ENCODE results near the gene BCAP31.
"Not testable (repeated sequence)": the region's sequence is repeated elsewhere in the genome, so short reads cannot be mapped to it uniquely, and the experiment has no call there.

BCAP31 gene

DNA sequence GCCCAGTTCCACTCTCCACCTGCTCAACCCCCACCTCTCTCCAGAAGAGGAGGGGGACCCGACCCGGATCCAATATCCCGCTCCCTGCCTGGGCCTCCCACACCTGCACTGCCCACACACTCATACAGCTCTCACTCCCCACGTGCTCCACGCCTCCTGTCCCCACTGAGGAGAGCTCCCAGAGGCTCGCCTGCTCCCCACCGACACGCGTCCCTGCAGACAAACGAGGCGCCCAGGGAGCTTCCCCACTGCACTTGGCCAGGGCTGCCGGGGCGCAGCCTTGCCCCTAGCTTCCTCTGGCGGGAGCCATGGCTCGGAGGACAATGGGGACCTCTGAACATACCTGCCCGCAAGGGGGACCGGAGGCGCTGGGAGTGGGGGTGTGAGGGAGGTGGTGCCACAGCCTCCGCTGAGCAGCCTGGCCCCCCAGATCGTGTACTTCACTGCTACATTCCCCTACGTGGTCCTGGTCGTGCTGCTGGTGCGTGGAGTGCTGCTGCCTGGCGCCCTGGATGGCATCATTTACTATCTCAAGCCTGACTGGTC lies 31.5 kb downstream of the BCAP31 start:
- DNase-seq: no peak

DNA sequence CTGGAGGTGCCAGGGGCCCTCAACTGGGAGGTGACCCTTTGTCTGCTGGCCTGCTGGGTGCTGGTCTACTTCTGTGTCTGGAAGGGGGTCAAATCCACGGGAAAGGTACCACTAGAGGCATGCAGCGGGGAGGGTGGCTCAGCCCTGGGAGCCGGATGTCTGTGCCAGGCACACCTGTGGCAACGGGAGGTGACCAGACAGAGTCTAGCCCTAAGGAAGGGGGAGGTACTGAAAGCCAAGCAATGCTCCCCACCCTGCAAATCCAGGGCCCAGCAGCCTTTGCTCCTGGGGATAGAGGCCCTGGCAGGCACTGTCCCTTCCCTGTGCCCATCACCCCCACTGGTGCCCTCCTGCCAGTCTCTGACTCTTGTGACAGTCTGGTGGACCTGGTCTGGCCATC lies 32.2 kb downstream of the BCAP31 start:
- DNase-seq: no peak

DNA sequence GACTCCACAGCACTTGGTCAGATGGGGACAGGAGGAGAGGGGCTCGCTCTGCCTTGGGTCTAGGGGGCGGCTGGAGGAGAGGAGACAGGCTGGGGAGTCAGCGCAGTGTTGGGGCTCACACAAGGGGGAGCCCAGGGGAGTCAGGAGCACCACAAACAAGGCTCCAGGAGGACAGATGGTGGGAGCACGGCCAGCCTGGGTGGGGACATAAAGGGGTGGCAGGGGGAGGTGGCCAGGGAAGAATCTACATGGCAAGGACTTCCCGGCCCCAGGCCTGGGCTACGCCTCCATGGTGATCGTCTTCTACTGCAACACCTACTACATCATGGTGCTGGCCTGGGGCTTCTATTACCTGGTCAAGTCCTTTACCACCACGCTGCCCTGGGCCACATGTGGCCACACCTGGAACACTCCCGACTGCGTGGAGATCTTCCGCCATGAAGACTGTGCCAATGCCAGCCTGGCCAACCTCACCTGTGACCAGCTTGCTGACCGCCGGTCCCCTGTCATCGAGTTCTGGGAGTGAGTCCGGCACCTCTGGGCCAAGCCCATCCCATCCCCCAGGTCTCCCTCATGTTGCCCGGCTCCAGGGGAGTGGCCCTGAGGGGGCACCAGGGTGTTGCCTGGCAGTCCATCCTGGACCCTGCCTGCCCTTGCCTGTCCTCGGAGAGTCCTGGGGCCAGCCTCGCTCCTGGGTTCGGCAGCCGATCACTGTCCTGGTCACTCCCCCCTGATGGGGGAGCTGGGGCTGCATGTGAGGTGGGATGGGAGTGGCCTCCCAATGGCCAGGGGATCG lies 33.0 kb downstream of the BCAP31 start:
- not testable (repeated sequence) for DNase-seq

DNA sequence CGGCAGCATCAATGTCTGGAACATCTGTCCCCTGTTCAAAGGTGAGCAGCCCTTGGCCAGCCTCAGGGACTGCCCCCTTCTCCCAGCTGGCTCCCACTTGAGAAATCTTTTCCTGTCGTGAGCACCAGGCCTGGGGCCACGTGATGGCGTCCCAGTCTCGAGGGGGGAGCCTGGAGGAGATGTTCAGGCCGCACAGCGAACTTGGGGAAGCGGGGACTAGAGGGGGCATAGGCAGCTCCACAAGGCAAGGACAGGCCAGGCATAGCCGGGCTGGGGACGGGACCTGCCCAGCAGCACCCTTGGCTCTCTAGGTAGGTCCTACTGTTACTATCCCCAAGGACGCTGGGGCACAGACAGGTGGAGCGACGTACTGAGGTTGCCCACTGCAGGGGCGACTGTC lies 33.7 kb downstream of the BCAP31 start:
- DNase-seq: no peak

DNA sequence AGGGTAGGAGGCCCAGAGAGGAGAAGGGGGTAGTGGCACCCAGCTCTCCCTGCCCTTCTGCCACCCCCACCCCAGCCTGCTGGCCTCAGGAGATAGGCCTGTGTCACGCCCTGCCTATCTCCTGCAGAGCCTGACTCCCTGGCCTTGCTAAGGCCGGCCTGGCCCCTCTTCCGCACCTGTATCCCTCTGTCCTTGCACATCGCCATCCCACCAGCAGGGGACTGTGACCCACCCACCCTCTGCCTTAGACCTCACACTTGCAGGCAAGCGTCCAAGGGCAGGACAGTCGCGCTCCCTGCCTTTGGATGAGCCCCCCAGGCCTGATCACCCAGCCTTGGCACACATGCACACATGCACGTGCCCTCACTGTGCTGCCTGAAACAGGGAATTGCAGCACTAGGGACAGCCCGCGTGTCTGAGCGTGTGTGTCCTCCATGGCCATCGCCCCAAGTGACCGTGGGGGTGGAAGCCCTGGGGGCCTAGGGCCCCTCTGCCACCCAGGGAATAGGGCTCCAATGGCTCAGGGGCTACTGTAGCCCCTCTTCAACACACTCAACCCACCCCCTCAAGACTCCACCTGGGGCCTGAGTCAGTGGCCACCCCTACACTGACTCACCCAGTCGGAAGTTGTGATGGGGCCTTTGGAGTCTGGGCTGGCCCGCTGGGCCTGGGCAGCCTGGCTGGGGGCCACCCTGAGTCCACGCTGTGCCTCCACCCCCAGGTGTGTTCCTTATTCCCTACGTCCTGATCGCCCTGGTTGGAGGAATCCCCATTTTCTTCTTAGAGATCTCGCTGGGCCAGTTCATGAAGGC lies 34.3 kb downstream of the BCAP31 start:
- no peak for DNase-seq

DNA sequence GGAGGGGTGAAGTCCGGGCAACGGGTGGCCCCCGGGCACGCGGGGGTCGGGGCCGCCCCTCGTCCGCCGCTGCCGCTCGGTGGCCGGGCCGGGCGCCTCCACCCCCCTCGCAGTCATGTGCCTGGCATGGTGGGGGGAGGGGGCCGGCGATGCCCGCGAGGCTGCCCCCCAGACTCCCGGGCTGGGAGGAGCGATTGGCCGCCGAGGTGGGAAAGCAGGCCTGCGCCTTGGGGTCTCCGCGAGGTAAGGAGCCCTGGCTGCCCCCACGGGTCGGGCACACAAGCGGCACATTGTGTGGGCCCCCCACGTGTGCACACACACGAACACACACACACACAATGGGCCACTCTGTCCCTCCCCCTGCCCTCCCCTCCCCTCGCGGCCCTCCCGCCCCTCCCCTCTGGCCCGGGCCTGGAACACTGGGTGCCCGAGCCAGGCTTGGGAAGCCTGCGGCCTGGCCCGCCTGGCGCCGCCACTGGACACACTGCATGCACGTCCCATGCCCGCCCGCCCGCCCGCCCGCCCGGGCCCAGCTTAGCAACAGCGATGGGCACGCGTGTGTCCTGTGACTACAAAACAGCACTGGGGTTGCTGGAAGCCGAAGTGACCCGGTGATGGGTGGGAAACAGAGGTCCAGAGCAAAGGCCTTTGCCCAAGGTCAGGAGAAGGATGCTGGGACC lies 35.1 kb downstream of the BCAP31 start:
- DNase-seq: peak; percentile 76

DNA sequence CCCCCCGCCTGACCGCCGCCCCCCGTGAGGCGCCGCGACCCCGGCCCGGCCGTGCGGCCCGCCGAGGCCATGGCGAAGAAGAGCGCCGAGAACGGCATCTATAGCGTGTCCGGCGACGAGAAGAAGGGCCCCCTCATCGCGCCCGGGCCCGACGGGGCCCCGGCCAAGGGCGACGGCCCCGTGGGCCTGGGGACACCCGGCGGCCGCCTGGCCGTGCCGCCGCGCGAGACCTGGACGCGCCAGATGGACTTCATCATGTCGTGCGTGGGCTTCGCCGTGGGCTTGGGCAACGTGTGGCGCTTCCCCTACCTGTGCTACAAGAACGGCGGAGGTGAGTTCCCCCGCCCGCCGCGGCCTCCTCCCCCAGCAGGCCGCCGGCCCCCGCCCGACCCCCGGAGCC lies 35.7 kb downstream of the BCAP31 start:
- DNase-seq: no peak

DNA sequence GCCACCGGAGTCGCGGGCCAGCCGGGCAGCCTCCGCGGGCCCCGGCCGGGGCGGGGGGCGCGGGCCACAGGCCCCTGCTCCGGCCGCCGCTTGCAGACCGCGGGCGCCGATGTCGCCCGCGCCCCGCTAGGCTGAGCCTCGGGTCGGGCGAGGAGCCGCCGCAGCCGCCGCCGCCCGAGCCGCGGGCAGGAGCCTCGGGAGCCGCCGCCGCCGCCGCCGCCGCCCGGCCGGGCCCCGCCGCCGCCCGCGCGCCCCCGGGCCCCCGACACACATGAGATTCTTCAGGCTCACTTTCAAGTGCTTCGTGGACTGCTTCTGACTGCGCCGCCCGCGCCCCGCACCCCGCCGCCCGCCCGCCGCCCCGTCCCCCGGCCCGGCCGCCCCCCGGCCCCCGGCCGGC lies 36.1 kb downstream of the BCAP31 start:
- DNase-seq: no peak

DNA sequence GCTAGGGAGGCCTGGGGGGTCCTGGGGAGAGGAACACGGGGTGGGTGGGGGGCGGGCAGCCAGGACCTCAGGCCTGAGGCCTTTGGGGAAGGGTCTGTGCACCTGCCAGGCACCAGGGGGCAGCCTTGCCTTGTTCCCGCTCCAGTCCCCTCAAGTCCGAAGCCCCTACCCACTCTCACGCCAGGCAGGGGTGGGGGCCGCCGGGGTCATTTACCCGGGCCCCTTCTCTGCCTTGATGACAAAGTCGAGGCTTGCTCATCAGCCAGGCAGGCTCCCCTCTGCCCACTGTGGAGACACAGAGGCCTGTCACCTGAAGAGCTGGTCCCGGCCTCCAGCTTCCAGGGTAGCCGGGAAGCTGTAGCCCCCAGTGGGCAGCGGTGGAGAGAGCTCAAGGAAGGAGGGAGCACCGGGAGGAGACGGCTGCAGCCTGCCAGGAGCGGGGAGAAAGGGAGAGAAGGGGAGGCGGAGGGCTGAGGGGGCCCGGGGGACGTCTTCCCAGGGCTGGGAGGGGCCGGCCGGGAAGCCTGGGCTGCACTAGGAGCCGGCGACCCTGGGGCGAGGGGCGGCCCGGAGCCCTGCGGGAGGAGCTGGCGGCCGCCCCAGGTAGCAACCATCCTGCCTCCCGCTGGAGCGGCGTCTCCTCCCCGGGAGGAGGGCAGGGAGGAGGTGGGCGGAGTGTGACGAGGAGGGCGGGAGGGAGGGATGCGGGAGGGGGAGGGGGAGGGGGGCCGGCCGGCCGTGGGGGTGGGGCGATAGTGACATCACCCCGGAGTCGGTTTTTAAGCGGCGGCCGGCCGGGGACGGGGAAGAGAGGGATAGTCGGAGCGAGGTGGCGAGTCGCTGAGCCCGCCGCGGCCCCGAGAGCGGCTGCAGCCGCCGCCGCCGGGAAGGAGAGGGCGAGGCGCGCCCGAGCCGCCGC lies 36.8 kb downstream of the BCAP31 start, which contains the start of gene SLC6A8:
TSS of gene SLC6A8 (plus strand) at position 806 of the 919 bp plus-strand sequence. CDS start 649 bp downstream, outside the sequence.
- DNase-seq: peak; percentile 69

DNA sequence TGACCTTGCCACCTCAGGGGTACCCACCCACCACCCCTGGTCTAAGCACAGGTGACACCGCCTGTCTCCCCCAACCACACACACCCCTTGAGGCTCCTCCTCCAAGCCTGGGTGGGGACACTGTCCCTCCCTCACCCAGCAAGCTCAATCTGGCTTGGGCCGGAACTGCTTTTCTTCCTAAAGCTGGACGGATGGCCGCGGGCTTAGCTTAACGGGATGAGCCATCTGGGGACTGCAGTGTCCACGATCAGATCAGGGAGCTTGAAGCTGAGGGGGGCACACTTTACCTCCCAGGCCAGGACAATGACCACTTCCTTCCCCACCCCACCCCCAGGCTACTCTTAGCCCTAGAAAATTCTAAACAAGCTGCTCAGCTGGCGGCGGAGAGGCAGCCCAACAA lies 37.5 kb downstream of the BCAP31 start:
- DNase-seq: no peak

DNA sequence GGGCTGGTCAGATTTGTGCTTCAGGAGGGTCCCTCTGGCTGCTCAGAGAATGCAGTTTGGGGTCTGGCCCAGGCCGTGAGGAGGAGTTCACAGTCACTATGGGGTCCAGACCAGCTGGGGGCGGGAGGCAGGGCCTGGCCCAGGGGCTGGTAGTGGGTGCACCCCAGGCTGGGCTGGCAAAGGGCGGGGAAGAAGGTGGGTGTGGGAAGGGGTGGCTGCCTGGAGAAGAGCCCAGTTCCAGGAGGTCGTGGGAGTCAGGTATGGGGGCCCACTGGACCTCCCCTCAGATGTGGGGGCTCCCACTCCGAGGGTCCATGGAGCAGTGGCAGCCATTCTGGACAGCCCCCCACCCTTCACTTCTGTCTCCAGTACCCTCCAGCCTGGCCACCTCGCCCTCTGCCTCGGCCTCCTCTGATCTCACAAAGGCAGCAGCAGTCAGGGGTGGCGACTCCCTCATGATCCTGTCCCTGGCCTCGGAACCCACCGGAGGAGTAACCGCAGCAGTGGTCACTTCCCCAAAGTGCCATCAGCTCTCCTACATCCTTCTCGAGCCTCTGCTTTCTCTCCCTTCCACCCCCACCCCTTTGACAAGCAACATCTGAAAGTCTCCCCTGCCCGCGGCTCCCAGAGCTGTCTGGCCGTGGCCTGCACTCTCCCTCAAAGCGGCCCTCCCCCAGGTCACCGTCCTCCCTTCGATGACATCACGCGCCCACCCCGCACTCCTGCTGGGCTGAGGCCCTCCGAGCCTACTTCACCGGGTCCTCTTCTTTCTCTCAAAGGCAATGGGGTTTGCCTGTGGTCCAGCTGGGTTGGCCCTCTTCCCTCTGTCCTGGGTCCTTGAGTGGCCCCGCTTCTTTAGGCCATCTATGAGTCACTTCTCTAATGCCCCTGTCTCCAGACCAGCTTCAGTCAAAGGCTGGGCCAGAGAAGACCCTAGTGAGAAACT lies 38.2 kb downstream of the BCAP31 start:
- no peak for DNase-seq

DNA sequence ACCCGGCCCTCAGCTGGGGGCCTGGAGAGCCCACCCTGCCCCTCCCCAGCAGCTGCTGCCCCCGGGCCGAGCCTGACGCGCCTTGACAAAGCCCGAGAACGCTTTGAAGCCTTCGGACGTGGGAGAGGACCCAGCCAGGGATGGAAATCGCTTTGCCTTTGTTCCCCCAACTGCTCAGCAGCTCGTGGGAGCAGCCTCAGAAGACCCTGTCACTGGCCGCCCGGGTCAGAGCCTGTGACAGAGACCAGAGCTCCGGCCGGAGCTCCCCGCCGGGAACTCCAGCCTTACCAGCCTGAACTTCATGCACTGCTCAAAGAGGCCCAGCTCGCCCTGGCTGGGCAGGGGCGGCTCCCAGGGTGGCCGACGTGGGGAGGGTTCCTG lies 39.0 kb downstream of the BCAP31 start:
- no peak for DNase-seq

DNA sequence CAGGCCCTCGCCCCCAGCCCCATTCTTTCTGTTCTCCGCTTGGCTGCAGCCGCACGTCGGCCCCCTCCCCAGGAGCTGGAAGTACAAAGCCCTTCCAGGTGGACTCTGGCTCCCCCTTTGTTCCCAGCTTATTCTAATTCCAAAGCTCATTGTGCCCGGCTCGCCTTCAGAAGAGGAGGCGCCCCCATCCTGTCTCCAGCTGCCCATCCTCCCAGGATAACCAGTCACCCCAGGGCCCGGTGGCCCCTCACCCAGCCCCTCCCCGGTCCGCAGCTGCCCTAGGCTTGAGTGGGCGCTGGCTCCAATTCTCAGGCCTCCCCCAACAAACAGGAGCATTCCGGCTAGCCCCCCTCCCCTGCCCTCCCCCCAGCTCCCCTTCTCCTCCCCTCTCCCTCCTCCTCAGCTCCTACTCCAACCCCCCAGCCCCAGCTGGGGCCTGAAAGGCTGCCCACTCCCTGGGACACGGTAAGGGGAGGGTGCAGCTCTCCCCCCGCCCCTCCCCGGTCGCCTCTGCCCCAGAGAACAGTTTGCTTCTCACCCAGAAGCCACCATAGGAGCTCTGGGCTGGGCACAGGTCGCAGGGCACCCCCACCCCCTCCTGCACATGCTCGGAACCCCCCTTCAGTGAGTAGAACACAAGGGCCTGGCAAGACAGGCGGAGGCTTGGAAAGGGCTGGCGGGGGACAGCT lies 39.6 kb downstream of the BCAP31 start:
- no peak for DNase-seq

DNA sequence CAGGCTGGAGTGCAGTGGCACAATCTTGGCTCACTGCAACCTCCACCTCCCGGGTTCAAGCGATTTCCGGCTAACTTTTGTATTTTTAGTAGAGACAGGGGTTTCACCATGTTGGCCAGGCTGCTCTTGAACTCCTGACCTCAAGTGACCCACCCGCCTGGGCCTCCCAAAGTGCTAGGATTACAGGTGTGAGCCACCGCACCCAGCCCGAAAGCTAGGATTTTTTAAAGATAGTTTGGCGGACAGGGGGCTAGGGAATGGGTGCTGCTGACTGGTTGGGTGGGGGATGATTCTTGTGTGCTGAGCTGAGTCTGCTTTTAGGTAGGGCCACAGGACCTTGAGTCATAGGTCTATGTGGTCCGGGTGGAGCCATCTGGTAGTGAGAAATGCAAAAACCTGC lies 40.7 kb downstream of the BCAP31 start:
- not testable (repeated sequence) for DNase-seq

DNA sequence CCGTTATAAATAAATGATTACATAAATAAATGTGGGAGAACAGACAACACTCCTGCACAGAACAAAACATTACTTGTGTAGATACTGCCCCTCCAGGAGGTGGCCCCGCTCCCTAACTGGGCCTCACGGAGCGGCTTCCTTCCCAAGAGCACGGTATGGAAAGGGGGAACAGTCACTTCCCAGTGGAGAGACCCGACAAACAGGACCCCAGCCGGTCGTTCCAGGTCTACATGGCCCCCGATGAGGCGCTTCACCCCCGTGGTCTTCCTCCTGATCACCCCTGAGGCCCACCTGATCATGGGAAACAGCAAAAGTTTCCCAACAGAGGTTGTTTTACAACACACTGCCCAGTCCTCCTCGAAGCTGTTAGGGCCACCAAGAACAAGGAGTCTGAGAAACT lies 43.0 kb downstream of the BCAP31 start:
- no peak for DNase-seq

DNA sequence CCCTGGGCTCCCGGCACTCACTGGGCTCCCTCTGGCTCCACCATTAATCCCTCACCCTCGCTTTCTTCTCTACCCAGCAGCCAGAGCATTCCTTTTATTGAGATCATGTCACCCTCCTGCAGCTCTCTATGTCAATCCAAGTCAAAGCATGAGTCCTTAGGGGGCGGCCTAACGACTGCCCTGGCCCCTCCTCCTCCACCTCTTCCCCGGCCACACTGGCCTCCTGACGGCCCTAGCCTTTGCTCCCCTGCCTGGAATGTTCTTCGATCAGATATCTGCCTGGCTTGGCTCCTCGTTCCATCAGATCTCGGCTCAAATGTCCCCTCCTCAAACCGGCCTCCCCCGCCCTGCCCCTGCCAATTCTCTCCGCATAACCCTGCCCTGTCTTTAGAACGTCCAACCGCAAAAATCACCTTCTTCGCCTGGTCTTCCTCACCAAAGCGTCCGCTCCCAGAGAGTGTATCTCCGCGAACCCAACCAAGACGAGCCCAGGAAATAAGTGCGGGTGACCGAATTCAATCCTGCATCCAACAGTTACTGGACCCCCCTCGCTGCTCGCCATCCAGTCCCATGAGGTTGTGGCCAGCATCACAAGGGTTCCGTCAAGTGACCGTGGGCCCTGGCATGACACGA lies 49.9 kb downstream of the BCAP31 start:
- DNase-seq: no peak

DNA sequence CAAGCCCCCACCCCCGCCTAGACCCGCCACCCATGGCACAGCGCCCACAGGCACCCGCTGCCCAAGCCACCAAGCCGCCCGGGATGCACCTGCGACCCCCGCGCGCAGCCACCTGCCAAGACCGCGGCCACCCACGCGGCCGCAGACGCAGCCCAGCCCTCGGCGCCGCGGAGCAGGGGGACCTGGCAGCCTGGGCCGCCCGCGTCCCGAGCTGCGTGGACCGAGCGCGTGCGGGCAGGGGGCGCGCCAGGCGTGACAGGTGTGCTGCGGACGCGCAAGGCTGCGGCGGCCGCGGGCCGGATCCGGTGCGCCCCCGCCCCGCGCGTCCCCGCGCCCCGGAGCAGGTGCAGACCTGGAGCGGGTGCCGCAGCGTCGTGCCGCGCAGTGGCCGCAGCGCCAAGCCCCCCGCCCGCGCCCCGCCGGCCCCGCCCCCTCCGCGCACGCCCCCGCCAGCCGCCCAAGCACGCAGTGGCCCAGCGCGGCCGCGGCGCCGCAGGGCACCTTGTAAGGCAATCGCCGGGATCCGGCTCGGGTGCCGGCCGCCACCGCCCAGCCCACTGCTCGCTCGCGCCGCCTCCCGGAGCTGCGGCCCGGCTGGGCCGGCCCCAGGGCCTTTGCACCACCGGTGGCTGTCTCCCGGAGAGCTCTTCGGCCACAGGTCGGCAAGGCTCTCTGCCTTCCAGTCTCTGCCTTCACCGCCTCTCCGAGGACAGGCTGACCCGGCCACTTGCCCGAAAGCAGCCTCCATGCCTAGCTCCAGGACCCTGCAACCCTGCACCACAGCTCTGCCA lies 50.6 kb downstream of the BCAP31 start, which contains the start of gene PNCK:
TSS of gene PNCK (minus strand) at position 386 of the 791 bp plus-strand sequence. CDS start 737 bp downstream, outside the sequence.
- no peak for DNase-seq

DNA sequence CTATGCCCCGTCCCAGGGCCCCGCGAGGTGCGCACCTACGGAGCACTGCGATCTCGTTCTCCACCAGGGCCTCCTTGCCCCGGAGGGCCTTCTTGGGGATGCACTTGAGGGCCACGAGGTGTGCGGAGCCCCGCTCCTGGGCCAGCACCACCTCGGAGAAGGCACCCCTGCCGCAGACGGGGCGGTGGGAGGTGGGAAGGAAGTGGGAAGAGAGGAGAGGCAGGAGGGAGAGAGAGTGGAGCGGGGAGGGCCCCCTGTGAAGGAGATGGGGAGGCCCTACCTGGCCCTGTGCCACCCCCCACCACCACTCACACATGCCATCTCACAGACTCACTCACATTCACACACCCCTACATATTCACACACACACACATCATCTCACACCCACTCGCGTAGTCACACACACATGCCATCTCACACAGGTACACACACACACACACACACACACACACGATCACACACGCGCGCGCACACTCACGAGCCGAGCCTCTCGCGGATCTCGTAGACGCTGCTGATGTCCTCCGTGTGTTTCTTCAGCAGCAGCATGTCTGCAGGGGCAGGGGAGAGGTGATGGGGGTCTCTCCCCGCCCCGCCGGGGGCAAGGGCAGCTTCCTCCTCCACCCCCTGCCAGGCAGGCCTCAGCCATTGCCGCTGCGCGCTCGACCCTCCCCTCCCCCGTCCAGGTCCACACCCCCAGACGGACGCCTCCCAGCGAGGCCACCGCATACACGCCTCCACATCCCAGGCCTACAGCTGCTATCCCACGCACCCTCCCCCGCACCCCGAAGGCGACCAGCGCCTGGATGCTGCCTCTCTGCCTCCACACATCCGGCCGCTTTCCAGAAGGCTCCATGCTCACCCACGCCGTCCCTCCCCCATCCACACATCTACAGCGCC lies 51.4 kb downstream of the BCAP31 start:
- DNase-seq: no peak
